K562 (cell line): ENCODE measurements around the gene NR0B2. TPM values are rescaled to one million over a fixed set of nuclear protein-coding genes. Genes with fewer than 3 reads are reported as not detected.

Source experiments
- BRD9 ChIP-seq: fragments of 450-650 bp; IDR thresholded peaks from 2 replicates; pipeline ENCODE4 v1.6.1; 2018; ENCODE audit warnings: low read depth; ENCODE audit not compliant: partially characterized antibody
- CUX1 ChIP-seq: fragments of 200-800 bp; sonication (Bioruptor generic); IDR thresholded peaks from 2 replicates; pipeline ENCODE4 v1.6.1; 2016; ENCODE audit warnings: missing genetic modification characterization, missing compliant biosample characterization
- EGR1 ChIP-seq: fragments of 450-650 bp; conservative IDR thresholded peaks from 2 replicates; pipeline ENCODE4 v1.6.1; 2017; ENCODE audit warnings: mild to moderate bottlenecking
- FOXJ2 ChIP-seq: fragments of 200-800 bp; sonication (Bioruptor generic); IDR thresholded peaks from 2 replicates; pipeline ENCODE4 v1.6.1; 2016; ENCODE audit warnings: missing genetic modification characterization, missing compliant biosample characterization
- GABPA ChIP-seq: fragments of 200-800 bp; sonication (Bioruptor generic); conservative IDR thresholded peaks from 2 replicates; pipeline ENCODE4 v1.6.1; 2016; ENCODE audit warnings: low read depth, missing genetic modification characterization, missing compliant biosample characterization
- LCOR ChIP-seq: sonication (generic); formaldehyde crosslinking; IDR thresholded peaks from 2 replicates; pipeline ENCODE4 v1.8.0; 2022; ENCODE audit warnings: mild to moderate bottlenecking, missing genetic modification reagents
- MLX ChIP-seq, 2 experiments: fragments of 450-650 bp in 1 of 2; sonication (generic) in 1 of 2; formaldehyde crosslinking; conservative IDR thresholded peaks; 2 replicates each; pipeline versions ENCODE4 v1.4.0 to v1.8.1; 2020 to 2022; ENCODE audit warnings: mild to moderate bottlenecking in 1 of 2, missing genetic modification reagents in 1 of 2
- RAD21 ChIP-seq, 2 experiments: fragments of 250-450 bp in 1 of 2; fragments of 450-650 bp in 1 of 2; sonication (Bioruptor Pico) in 1 of 2; formaldehyde crosslinking in 1 of 2; IDR thresholded peaks in 1 of 2; conservative IDR thresholded peaks in 1 of 2; 2 replicates each; pipeline versions ENCODE4 v1.4.0 to v1.8.0; 2020 to 2022; ENCODE audit warnings: mild to moderate bottlenecking in 2 of 2, moderate library complexity in 1 of 2
- RFX1 ChIP-seq: fragments of 450-650 bp; IDR thresholded peaks from 2 replicates; pipeline ENCODE4 v1.6.1; 2016; ENCODE audit warnings: mild to moderate bottlenecking, moderate library complexity
- TRIM28 ChIP-seq: fragments of 450-650 bp; IDR thresholded peaks from 2 replicates; pipeline ENCODE4 v1.6.1; 2017
- ZBTB26 ChIP-seq: fragments of 450-650 bp; formaldehyde crosslinking; IDR thresholded peaks from 2 replicates; pipeline ENCODE4 v1.4.0; 2022; ENCODE audit warnings: missing genetic modification characterization
- ZNF12 ChIP-seq: sonication (generic); formaldehyde crosslinking; IDR thresholded peaks from 2 replicates; pipeline ENCODE4 v1.4.0; 2020; ENCODE audit warnings: mild to moderate bottlenecking, missing genetic modification reagents
- ZNF431 ChIP-seq: sonication (generic); formaldehyde crosslinking; IDR thresholded peaks from 2 replicates; pipeline ENCODE4 v1.8.0; 2022; ENCODE audit warnings: mild to moderate bottlenecking, missing genetic modification reagents
- polyA plus RNA-seq, 8 experiments: library from polyadenylated mRNA; depleted of rRNA in 4 of 8; stranded (reverse) in 5 of 8; unstranded in 3 of 8; fragments of >200 nt; fragmentation: Nextera tagmentation in 2 of 8; fragmentation: Illumina TruSeq in 1 of 8; extraction: Ambion mirVana in 2 of 8; extraction: Trizol in 1 of 8; gene quantifications; 2 replicates each; pipeline versions ENCODE4 v1.2.1 to v1.2.3, GENCODE V29; 2011 to 2014; ENCODE audit warnings: inconsistent platforms in 1 of 8, missing spikeins in 1 of 8
- total RNA-seq, 7 experiments: library from RNA; depleted of rRNA in 6 of 7; stranded (reverse); fragments of >200 nt in 6 of 7; fragmentation: Illumina TruSeq in 2 of 7; extraction: Trizol in 2 of 7; gene quantifications; 2 replicates each; pipeline versions ENCODE4 v1.2.1 to v1.2.3, GENCODE V29; 2011 to 2021; ENCODE audit warnings: low replicate concordance in 1 of 7
- TF ChIP-seq, protein P1 (sequence below): sonication (generic); formaldehyde crosslinking; IDR thresholded peaks from 2 replicates; pipeline ENCODE4 v1.8.0; 2022; ENCODE audit warnings: missing genetic modification reagents, mild to moderate bottlenecking, moderate library complexity, borderline replicate concordance
- TF ChIP-seq, protein P2 (sequence below): fragments of 450-650 bp; conservative IDR thresholded peaks from 2 replicates; pipeline ENCODE4 v1.6.1; 2016; ENCODE audit warnings: missing genetic modification characterization, low read depth, mild to moderate bottlenecking, control low read depth, missing compliant biosample characterization

NR0B2 gene
- total and polyA plus RNA-seq, 9 of the 15 experiments (the other 6 are each of a cell fraction or from before 2014, with no cell fraction given): not detected

DNA sequence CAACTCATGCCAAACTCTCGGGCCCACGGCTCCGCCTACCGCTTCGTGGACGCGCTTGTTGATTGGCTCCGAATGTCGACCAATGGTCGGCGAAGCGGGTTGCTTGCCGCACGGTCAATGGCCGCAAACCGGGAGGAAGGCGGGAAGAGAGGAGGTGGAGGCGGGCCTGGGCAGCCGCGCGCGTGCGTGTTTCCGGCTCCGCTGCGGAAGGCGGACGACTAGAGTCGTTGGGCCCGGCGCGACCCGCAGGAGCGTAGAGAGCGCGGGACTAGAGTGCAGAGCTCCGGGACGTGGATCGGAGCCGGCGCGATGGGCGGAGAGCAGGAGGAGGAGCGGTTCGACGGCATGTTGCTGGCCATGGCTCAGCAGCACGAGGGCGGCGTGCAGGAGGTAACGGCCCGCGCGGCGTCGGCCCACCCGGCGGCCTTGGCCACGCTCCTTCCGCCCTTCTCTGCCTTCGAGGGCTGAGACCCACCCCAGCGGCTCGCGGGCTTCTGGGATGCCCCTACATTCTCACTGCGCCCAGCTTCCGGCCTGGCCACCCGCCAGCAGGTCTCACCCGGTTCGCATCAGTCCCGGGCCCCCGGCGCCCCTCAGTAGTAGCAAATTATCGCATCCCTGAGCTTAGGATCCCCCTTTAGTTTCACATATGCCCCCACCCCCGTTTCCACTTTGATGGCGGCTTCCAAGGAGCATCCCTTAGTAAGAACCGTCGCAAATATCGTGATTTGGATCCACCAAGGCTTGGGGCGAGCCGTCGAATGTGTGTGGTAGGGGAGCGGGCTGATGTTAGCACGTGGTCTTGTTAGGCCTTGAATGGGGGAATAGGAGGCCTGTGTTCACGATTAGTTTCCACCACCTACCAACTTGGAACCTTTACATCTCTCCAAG lies 8.0 kb upstream of the NR0B2 start, which contains the start of gene NUDC (continued):
- TF ChIP-seq RFX1 (no peak), FOXJ2 (tag) (peak; percentile 49; the same call in 1 of the 2 replicates), GABPA (peak; percentile 96), TRIM28 (no peak), ZNF431 (CRISPR knock-in tag) (peak; percentile 79), EGR1 (no peak; the same call in 1 of the 2 replicates), MLX (CRISPR knock-in tag; conservative IDR thresholded peaks at IDR 0.05) (no peak), LCOR (peak; percentile 81; the same call in 1 of the 2 replicates), RAD21 (CRISPR knock-in tag; conservative IDR thresholded peaks at IDR 0.05 in 1 of 2, IDR thresholded peaks at IDR 0.05 in 1 of 2) (no peak), ZBTB26 (no peak), BRD9 (no peak), CUX1 (CRISPR knock-in tag) (peak; percentile 43; the same call in 1 of the 2 replicates), ZNF12 (CRISPR knock-in tag) (no peak)
- TF ChIP-seq, protein P1, sequence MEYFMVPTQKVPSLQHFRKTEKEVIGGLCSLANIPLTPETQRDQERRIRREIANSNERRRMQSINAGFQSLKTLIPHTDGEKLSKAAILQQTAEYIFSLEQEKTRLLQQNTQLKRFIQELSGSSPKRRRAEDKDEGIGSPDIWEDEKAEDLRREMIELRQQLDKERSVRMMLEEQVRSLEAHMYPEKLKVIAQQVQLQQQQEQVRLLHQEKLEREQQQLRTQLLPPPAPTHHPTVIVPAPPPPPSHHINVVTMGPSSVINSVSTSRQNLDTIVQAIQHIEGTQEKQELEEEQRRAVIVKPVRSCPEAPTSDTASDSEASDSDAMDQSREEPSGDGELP: peak; percentile 70; the same call in 1 of the 2 replicates
- TF ChIP-seq, protein P2, sequence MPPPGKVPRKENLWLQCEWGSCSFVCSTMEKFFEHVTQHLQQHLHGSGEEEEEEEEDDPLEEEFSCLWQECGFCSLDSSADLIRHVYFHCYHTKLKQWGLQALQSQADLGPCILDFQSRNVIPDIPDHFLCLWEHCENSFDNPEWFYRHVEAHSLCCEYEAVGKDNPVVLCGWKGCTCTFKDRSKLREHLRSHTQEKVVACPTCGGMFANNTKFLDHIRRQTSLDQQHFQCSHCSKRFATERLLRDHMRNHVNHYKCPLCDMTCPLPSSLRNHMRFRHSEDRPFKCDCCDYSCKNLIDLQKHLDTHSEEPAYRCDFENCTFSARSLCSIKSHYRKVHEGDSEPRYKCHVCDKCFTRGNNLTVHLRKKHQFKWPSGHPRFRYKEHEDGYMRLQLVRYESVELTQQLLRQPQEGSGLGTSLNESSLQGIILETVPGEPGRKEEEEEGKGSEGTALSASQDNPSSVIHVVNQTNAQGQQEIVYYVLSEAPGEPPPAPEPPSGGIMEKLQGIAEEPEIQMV (tag): no peak
